Measurements from ENCODE around the gene C5orf63.

C5orf63 gene

GRCh38 chr5:127028822-127029457, 44.4 kb downstream of the C5orf63 start:
- no peak for TF ChIP-seq CTCF (IDR thresholded peaks at IDR 0.05)

- TF ChIP-seq CTCF (IDR thresholded peaks at IDR 0.05) = no peak
Measured at GRCh38 chr5:127027539-127027938, 45.8 kb downstream of the C5orf63 start.

- TF ChIP-seq CTCF (IDR thresholded peaks at IDR 0.05) = no peak
Measured at GRCh38 chr5:127026166-127026565, 47.1 kb downstream of the C5orf63 start.

- TF ChIP-seq CTCF (IDR thresholded peaks at IDR 0.05) = no peak
Measured at GRCh38 chr5:127025467-127025866, 47.8 kb downstream of the C5orf63 start.

GRCh38 chr5:127024821-127025220, 48.5 kb downstream of the C5orf63 start:
- no peak for TF ChIP-seq CTCF (IDR thresholded peaks at IDR 0.05)

GRCh38 chr5:127022846-127023245, 50.5 kb downstream of the C5orf63 start:
- no peak for TF ChIP-seq CTCF (IDR thresholded peaks at IDR 0.05)

- no peak for TF ChIP-seq CTCF (IDR thresholded peaks at IDR 0.05)
Measured at GRCh38 chr5:127019928-127020327, 53.4 kb downstream of the C5orf63 start.

GRCh38 chr5:127015716-127016115, 57.6 kb downstream of the C5orf63 start:
- no peak for TF ChIP-seq CTCF (IDR thresholded peaks at IDR 0.05)
